KMS-11 (cell line): Measurements from ENCODE around the gene OSBPL10.

Source experiments
- H2AFZ ChIP-seq: fragments of 200-600 bp; sonication (generic); 2 replicates; pipeline ENCODE4 v1.6.1; 2016; ENCODE audit warnings: antibody characterized with exemption, mixed run types, low read depth
- H3K27ac ChIP-seq: fragments of 200-600 bp; sonication (generic); 2 replicates; pipeline ENCODE4 v1.6.1; 2016; ENCODE audit warnings: mild to moderate bottlenecking, mixed run types
- H3K27me3 ChIP-seq: fragments of 200-600 bp; sonication (generic); 2 replicates; pipeline ENCODE4 v1.6.1; 2017; ENCODE audit warnings: mild to moderate bottlenecking, low read depth, mixed run types, moderate library complexity; ENCODE audit not compliant: insufficient read depth
- H3K36me3 ChIP-seq: fragments of 200-600 bp; sonication (generic); 2 replicates; pipeline ENCODE4 v1.6.1; 2017; ENCODE audit warnings: mild to moderate bottlenecking, mixed run types; ENCODE audit not compliant: insufficient read depth
- H3K4me1 ChIP-seq: fragments of 200-600 bp; sonication (generic); 2 replicates; pipeline ENCODE4 v1.6.1; 2016; ENCODE audit warnings: mild to moderate bottlenecking, low read depth, mixed run types; ENCODE audit not compliant: poor library complexity, severe bottlenecking
- H3K4me2 ChIP-seq: fragments of 200-600 bp; sonication (generic); 2 replicates; pipeline ENCODE4 v1.7.0; 2016; ENCODE audit warnings: mild to moderate bottlenecking, mixed run types
- H3K4me3 ChIP-seq: fragments of 200-600 bp; sonication (generic); IDR thresholded peaks from 2 replicates; pipeline ENCODE4 v1.6.1; 2017; ENCODE audit warnings: low read depth, low read length, mixed read lengths; ENCODE audit not compliant: insufficient read depth
- H3K79me2 ChIP-seq: fragments of 200-600 bp; sonication (generic); 2 replicates; pipeline ENCODE4 v1.6.1; 2016; ENCODE audit warnings: low read depth, mixed run types; ENCODE audit not compliant: insufficient read depth
- H3K9ac ChIP-seq: fragments of 200-600 bp; sonication (generic); 2 replicates; pipeline ENCODE4 v1.6.1; 2016; ENCODE audit warnings: mild to moderate bottlenecking, mixed run types
- H4K20me1 ChIP-seq: fragments of 200-600 bp; sonication (generic); 2 replicates; pipeline ENCODE4 v1.6.1; 2016; ENCODE audit warnings: mild to moderate bottlenecking, mixed run types; ENCODE audit not compliant: insufficient read depth
- TF ChIP-seq, protein P1 (sequence below): fragments of 200-600 bp; sonication (generic); conservative IDR thresholded peaks from 2 replicates; pipeline ENCODE4 v1.6.1; 2017; ENCODE audit warnings: low read depth, mild to moderate bottlenecking, antibody characterized with exemption, low read length, moderate library complexity, mixed read lengths

The OSBPL10 gene

GRCh38 chr3:31758322-31758965, 222.6 kb downstream of the OSBPL10 start:
- Histone ChIP-seq H3K79me2 (no peaks in the 10 kb centered on the region), H2AFZ (no peak overlapping the region), H4K20me1 (no peaks in the 10 kb centered on the region), H3K27ac (no peak overlapping the region), H3K4me2 (no peak overlapping the region), H3K4me1 (peaks cover 31% of the 10 kb centered on the region), H3K4me3 (no peak overlapping the region), H3K9ac (no peak overlapping the region), H3K27me3 (no peaks in the 10 kb centered on the region), H3K36me3 (no peaks in the 10 kb centered on the region)
- TF ChIP-seq, protein P1, sequence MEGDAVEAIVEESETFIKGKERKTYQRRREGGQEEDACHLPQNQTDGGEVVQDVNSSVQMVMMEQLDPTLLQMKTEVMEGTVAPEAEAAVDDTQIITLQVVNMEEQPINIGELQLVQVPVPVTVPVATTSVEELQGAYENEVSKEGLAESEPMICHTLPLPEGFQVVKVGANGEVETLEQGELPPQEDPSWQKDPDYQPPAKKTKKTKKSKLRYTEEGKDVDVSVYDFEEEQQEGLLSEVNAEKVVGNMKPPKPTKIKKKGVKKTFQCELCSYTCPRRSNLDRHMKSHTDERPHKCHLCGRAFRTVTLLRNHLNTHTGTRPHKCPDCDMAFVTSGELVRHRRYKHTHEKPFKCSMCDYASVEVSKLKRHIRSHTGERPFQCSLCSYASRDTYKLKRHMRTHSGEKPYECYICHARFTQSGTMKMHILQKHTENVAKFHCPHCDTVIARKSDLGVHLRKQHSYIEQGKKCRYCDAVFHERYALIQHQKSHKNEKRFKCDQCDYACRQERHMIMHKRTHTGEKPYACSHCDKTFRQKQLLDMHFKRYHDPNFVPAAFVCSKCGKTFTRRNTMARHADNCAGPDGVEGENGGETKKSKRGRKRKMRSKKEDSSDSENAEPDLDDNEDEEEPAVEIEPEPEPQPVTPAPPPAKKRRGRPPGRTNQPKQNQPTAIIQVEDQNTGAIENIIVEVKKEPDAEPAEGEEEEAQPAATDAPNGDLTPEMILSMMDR, result no peak

GRCh38 chr3:31755926-31756658, 225.0 kb downstream of the OSBPL10 start:
- H3K79me2 ChIP-seq, result no peaks in the 10 kb centered on the region
- H3K27ac ChIP-seq, result no peak overlapping the region
- no peak overlapping the region for H3K9ac ChIP-seq
- no peaks in the 10 kb centered on the region for H3K27me3 ChIP-seq
- H4K20me1 ChIP-seq, result no peaks in the 10 kb centered on the region
- H3K4me3 ChIP-seq, result no peak overlapping the region
- H2AFZ ChIP-seq, result no peak overlapping the region
- TF ChIP-seq, protein P1, result no peak
- H3K4me2 ChIP-seq, result no peak overlapping the region
- H3K36me3 ChIP-seq, result no peaks in the 10 kb centered on the region
- peaks cover 31% of the 10 kb centered on the region for H3K4me1 ChIP-seq

DNA sequence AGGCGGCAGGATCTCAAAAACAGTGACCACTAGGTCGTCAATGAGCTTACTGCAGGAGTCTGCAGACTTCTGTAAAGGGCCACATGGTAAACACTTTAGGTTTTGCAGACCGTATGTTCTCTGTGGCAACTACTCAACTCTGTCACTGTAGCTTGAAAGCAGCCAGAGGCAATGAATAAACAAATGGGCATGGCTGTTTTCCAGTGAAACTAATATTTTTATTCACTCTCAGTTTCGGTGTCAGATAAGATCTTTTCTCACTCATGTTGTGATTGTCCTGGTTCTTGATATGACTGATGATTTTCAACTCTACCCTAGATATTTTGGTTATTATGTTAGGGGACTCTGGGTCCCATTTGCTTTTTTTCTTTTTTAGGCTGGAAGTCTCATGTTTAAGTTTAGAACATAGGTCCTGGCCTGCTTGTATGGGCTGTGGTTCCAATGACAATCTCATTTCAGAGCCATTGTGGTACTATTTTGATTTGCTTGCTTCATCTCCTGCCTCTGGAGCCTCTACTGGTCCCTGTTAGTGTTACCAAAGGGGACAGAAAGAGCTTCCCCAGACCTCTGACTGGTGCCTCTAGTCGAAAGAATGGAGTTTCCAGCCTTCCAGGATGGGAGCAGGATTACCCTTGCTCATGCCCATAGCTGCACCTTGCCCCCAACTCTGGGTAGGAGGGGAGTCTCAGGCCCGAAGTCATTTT, 226.3 kb downstream of the OSBPL10 start:
- no peak overlapping the region for H3K9ac ChIP-seq
- H2AFZ ChIP-seq, result no peak overlapping the region
- H4K20me1 ChIP-seq, result no peaks in the 10 kb centered on the region
- peak overlapping the region; percentile 18; the same call in 1 of the 2 replicates for H3K27ac ChIP-seq
- H3K4me2 ChIP-seq, result peak overlapping the region; percentile 44
- peaks cover 31% of the 10 kb centered on the region for H3K4me1 ChIP-seq
- H3K79me2 ChIP-seq, result no peaks in the 10 kb centered on the region
- no peaks in the 10 kb centered on the region for H3K27me3 ChIP-seq
- no peaks in the 10 kb centered on the region for H3K36me3 ChIP-seq
- no peak overlapping the region for H3K4me3 ChIP-seq
- TF ChIP-seq, protein P1, result no peak

DNA sequence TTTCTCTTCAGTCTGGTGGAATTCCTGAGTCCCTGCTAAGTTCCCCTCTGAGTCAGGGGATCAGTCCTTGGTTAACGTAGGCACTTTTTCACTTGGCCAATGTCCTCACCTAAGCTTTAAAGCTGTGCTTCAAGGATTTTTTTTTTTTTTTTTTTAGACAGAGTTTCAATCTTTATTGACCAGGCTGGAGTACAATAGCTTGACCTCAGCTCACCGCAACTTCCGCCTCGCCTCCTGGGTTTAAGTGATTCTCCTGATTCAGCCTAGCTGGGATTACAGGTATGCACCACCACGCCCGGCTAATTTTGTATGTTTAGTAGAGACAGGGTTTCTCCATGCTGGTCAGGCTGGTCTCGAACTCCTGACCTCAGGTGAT, 228.0 kb downstream of the OSBPL10 start:
- Histone ChIP-seq H3K36me3 (no peaks in the 10 kb centered on the region), H2AFZ (no peak overlapping the region), H4K20me1 (no peaks in the 10 kb centered on the region), H3K27ac (no peak overlapping the region), H3K27me3 (no peaks in the 10 kb centered on the region), H3K4me2 (no peak overlapping the region), H3K4me1 (peaks cover 31% of the 10 kb centered on the region), H3K79me2 (no peaks in the 10 kb centered on the region), H3K9ac (no peak overlapping the region), H3K4me3 (no peak overlapping the region)
- TF ChIP-seq, protein P1, result no peak
